Stomach (tissue), 9 donors: ENCODE results near the gene EBI3. TPM values are rescaled to one million over a fixed set of nuclear protein-coding genes. Genes with fewer than 3 reads are reported as not detected.

Experiments used
- DNase-seq, 2 donors: peaks; one replicate each; pipeline versions ENCODE4 v3.0.0 to v3.0.0-alpha.2; 2013 to 2019
- H3K27ac ChIP-seq, 5 donors: fragments of 200-600 bp in 4 of 5; sonication (generic) in 4 of 5; one replicate each; pipeline ENCODE4 v1.5.1; 2013 to 2019; ENCODE audit warnings: mild to moderate bottlenecking in 1 of 5, moderate library complexity in 1 of 5
- H3K27me3 ChIP-seq, 3 donors: fragments of 200-600 bp; sonication (generic); one replicate each; pipeline ENCODE4 v1.5.1; 2017 to 2019; ENCODE audit warnings: mixed run types in 1 of 3
- H3K36me3 ChIP-seq, 4 donors: fragments of 200-600 bp; sonication (generic); 1 replicate in 3 of 4; 2 replicates in 1 of 4; pipeline ENCODE4 v1.5.1; 2016 to 2019
- H3K4me1 ChIP-seq, 4 donors: fragments of 200-600 bp; sonication (generic); one replicate each; pipeline ENCODE4 v1.5.1; 2016 to 2019
- H3K4me3 ChIP-seq, 4 donors: fragments of 200-600 bp; sonication (generic) in 3 of 4; one replicate each; pipeline ENCODE4 v1.5.1; 2016 to 2019; ENCODE audit warnings: mild to moderate bottlenecking in 1 of 4
- H3K9me3 ChIP-seq, 4 donors: fragments of 200-600 bp; sonication (generic); one replicate each; pipeline ENCODE4 v1.5.1; 2016 to 2019
- CTCF ChIP-seq, 7 experiments: fragments of 450-650 bp in 4 of 7; fragments of 200-600 bp in 3 of 7; sonication (generic) in 3 of 7; IDR thresholded peaks; one replicate each; pipeline ENCODE4 v1.5.1; 2016 to 2019; ENCODE audit warnings: antibody characterized with exemption in 7 of 7, control low read depth in 2 of 7, mild to moderate bottlenecking in 1 of 7
- EP300 ChIP-seq: sonication (generic); formaldehyde crosslinking; IDR thresholded peaks from one replicate; pipeline ENCODE4 v1.6.1; 2017; ENCODE audit warnings: antibody characterized with exemption
- POLR2A ChIP-seq, 4 donors: fragments of 450-650 bp; IDR thresholded peaks; one replicate each; pipeline ENCODE4 v1.6.1; 2016; ENCODE audit warnings: antibody characterized with exemption in 4 of 4, control low read depth in 2 of 4, mild to moderate bottlenecking in 1 of 4, moderate library complexity in 1 of 4
- POLR2AphosphoS5 ChIP-seq, 3 donors: sonication (generic); formaldehyde crosslinking; IDR thresholded peaks; one replicate each; pipeline ENCODE4 v1.6.1; 2016; ENCODE audit warnings: antibody characterized with exemption in 3 of 3
- WGBS, 5 donors: extraction: QIAGEN DNeasy Blood & Tissue Kit in 3 of 5; methylation state at CpG; one replicate each; pipeline versions ENCODE4 v1.1.5 to v1.1.7; 2013 to 2018; 5-methylcytosine and 5-hydroxymethylcytosine counted together
- intact Hi-C: fragments of 100-400 bp; cut with DNase I; formaldehyde crosslinking; loops from one replicate; pipeline ENCODE4 v1.15.1; 2023; ENCODE audit warnings: low total_unique reads
- polyA plus RNA-seq, 3 donors: library from polyadenylated mRNA; stranded (reverse); fragments of 200-250 nt; gene quantifications; one replicate each; pipeline ENCODE4 v1.2.3, GENCODE V29; 2013
- total RNA-seq, 5 donors: library from RNA; depleted of rRNA; stranded (reverse); fragments of >200 nt; gene quantifications; one replicate each; pipeline versions ENCODE4 v1.1.0 to v1.2.3, GENCODE V29; 2014 to 2016
- donor health status: healthy with polysubstance abuse.
- donor health status: Bipolar disorder and iron deficiency.
- donor health status: healthy.

EBI3 gene
- total and polyA plus RNA-seq, 8 donors, result 0.55 to 2.7 (median 2.3) TPM; not detected in 4

GRCh38 chr19:4201798-4202197 is 27.5 kb upstream of the EBI3 start:
- H3K4me1 ChIP-seq, result peaks cover 5 to 20% (median 13%) of the 10 kb centered on the region in 4 donors
- H3K27me3 ChIP-seq, result peaks cover 11 to 39% (median 26%) of the 10 kb centered on the region in 3 donors
- DNase-seq, result no peak
- H3K4me3 ChIP-seq, result no peak overlapping the region
- no peak overlapping the region for H3K27ac ChIP-seq
- TF ChIP-seq POLR2AphosphoS5 (IDR thresholded peaks at IDR 0.05), result no peak
- no peak for TF ChIP-seq POLR2A (IDR thresholded peaks at IDR 0.05)
- no peak for TF ChIP-seq CTCF (IDR thresholded peaks at IDR 0.05)
- no peak for TF ChIP-seq EP300
- intact Hi-C loops, result no loop called here
- H3K9me3 ChIP-seq, result no peaks in the 10 kb centered on the region
- WGBS, 5 donors, result 74 to 94% (median 81%) methylated on average over 4 of the region's 4 CpGs
- no peaks in the 10 kb centered on the region for H3K36me3 ChIP-seq

- H3K36me3 ChIP-seq, result no peaks in the 10 kb centered on the region
- intact Hi-C loops, result no loop called here
- H3K9me3 ChIP-seq, result no peaks in the 10 kb centered on the region
- H3K4me1 ChIP-seq, result peaks cover 0 to 9% (median 4%) of the 10 kb centered on the region in 4 donors
- 76 to 85% (median 82%) methylated on average over 10 of the region's 10 CpGs for WGBS, 5 donors
- H3K4me3 ChIP-seq, result no peak overlapping the region
- H3K27ac ChIP-seq, result no peak overlapping the region
- TF ChIP-seq CTCF (IDR thresholded peaks at IDR 0.05) (peak in 1 of 7 experiments; percentile 10), POLR2AphosphoS5 (IDR thresholded peaks at IDR 0.05) (no peak)
- DNase-seq, result no peak
- peaks cover 0 to 29% (median 0%) of the 10 kb centered on the region in 3 donors for H3K27me3 ChIP-seq
These were observed 22.4 kb upstream of the EBI3 start for GRCh38 chr19:4206818-4207484.

GRCh38 chr19:4208385-4209094 is 20.8 kb upstream of the EBI3 start:
- Histone ChIP-seq H3K4me1 (peaks cover 0 to 9% (median 4%) of the 10 kb centered on the region in 4 donors), H3K4me3 (no peak overlapping the region), H3K27me3 (peaks cover 0 to 29% (median 0%) of the 10 kb centered on the region in 3 donors), H3K9me3 (no peaks in the 10 kb centered on the region), H3K27ac (no peak overlapping the region), H3K36me3 (no peaks in the 10 kb centered on the region)
- 67 to 82% (median 74%) methylated on average over 11 to 13 of the region's 13 CpGs for WGBS, 5 donors
- peak in 1 of 2 donors; percentile 58 for DNase-seq
- peak in 1 of 7 experiments; percentile 23 for TF ChIP-seq CTCF (IDR thresholded peaks at IDR 0.05)
- TF ChIP-seq POLR2AphosphoS5 (IDR thresholded peaks at IDR 0.05), result no peak
- intact Hi-C loops, result no loop called here

GRCh38 chr19:4210166-4210731 is 19.1 kb upstream of the EBI3 start:
- Histone ChIP-seq H3K27me3 (peaks cover 0 to 29% (median 0%) of the 10 kb centered on the region in 3 donors), H3K27ac (no peak overlapping the region), H3K4me3 (no peak overlapping the region), H3K9me3 (no peaks in the 10 kb centered on the region), H3K36me3 (no peaks in the 10 kb centered on the region), H3K4me1 (no peaks in the 10 kb centered on the region)
- intact Hi-C loops, result no loop called here
- TF ChIP-seq EP300 (no peak), POLR2AphosphoS5 (IDR thresholded peaks at IDR 0.05) (no peak), CTCF (IDR thresholded peaks at IDR 0.05) (no peak), POLR2A (IDR thresholded peaks at IDR 0.05) (no peak)
- 73 to 85% (median 79%) methylated on average over 14 to 15 of the region's 15 CpGs for WGBS, 5 donors
- DNase-seq, result no peak
